Measurements from ENCODE around the gene CCPG1.

CCPG1 gene

DNA sequence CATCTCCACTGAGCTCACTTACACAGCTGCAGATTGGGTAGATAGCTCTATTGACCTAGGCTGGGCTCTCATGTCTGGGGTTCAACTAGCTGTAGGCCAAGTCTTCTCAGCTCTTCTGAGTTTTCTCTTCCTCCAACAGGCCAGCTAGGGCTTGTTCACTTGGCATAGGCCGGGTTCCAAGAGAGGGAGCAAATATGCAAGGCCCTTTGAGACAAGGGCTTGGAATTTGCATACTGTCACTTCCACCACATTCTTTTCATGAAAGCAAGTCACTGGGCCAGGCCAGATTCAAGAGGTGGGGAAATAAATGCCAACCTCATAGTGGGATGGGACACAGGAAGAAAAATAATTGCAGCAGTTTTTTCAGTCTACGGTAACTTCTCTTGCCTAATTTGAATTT lies 64.0 kb downstream of the CCPG1 start:
- Histone ChIP-seq H3K27ac (0 out of 2 replicates have a peak overlapping the region, but pooled peaks have one; percentile 25), H3K36me3 (ENCODE audit: insufficient read depth, low read length) (no peaks in the 10 kb centered on the region), H3K4me3 (peak overlapping the region; percentile 22; the same call in 1 of the 2 replicates), H3K9me3 (ENCODE audit: low read depth, low read length) (no peaks in the 10 kb centered on the region), H3K9ac (ENCODE audit: insufficient read length) (no peak overlapping the region)
- no peak for DNase-seq (ENCODE audit: low read depth, low spot score)
- TF ChIP-seq EZH2 (IDR thresholded peaks at IDR 0.05), result no peak
- no peak for TF ChIP-seq POLR2AphosphoS5 (IDR thresholded peaks at IDR 0.05; ENCODE audit: borderline replicate concordance, low read depth, low read length)
- no peak for TF ChIP-seq FOXP2 (optimal IDR thresholded peaks at IDR 0.05; ENCODE audit: control extremely low read depth, extremely low read length, insufficient read depth)

DNA sequence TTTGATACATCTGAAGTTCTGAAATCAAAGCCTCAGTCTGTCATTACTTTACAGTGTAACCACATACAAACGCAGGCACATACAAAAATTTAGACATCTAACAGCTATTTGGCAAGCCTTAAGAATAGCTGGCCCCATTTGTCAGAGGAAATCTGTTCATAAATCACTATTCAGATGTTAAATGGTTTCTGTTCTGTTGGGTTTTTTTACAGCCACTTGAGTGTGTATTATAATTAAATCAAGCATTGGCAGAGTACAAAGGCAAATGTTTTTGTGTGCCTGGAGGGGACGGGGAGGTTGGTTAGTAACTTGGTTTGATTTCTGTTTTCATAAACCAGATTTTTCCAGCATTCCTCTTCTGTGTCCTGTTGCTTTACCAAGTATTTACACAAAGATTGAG lies 65.0 kb downstream of the CCPG1 start:
- TF ChIP-seq POLR2AphosphoS5 (IDR thresholded peaks at IDR 0.05; ENCODE audit: borderline replicate concordance, low read depth, low read length) (peak; percentile 44; the same call in 1 of the 2 replicates), EZH2 (IDR thresholded peaks at IDR 0.05) (no peak)
- DNase-seq (ENCODE audit: low read depth, low spot score), result peak; percentile 76
- H3K9ac ChIP-seq (ENCODE audit: insufficient read length), result no peak overlapping the region
- H3K27ac ChIP-seq, result no peak overlapping the region
- peak overlapping the region; percentile 0; the same call in 1 of the 2 replicates for H3K4me3 ChIP-seq
- no peaks in the 10 kb centered on the region for H3K9me3 ChIP-seq (ENCODE audit: low read depth, low read length)
- H3K36me3 ChIP-seq (ENCODE audit: insufficient read depth, low read length), result no peaks in the 10 kb centered on the region

GRCh38 chr15:55337160-55337559 lies 71.0 kb downstream of the CCPG1 start:
- no peaks in the 10 kb centered on the region for H3K36me3 ChIP-seq (ENCODE audit: insufficient read depth, low read length)
- no peak for TF ChIP-seq EZH2 (IDR thresholded peaks at IDR 0.05)
- TF ChIP-seq FOXP2 (optimal IDR thresholded peaks at IDR 0.05; ENCODE audit: control extremely low read depth, extremely low read length, insufficient read depth), result no peak
- no peak for TF ChIP-seq POLR2AphosphoS5 (IDR thresholded peaks at IDR 0.05; ENCODE audit: borderline replicate concordance, low read depth, low read length)

GRCh38 chr15:55334997-55335396 lies 73.2 kb downstream of the CCPG1 start:
- DNase-seq (ENCODE audit: low read depth, low spot score), result no peak
- Histone ChIP-seq H3K4me3 (no peak overlapping the region), H3K9ac (ENCODE audit: insufficient read length) (no peak overlapping the region), H3K36me3 (ENCODE audit: insufficient read depth, low read length) (no peaks in the 10 kb centered on the region), H3K9me3 (ENCODE audit: low read depth, low read length) (no peaks in the 10 kb centered on the region), H3K27ac (no peak overlapping the region)
- TF ChIP-seq FOXP2 (optimal IDR thresholded peaks at IDR 0.05; ENCODE audit: control extremely low read depth, extremely low read length, insufficient read depth) (no peak), EZH2 (IDR thresholded peaks at IDR 0.05) (no peak), POLR2AphosphoS5 (IDR thresholded peaks at IDR 0.05; ENCODE audit: borderline replicate concordance, low read depth, low read length) (no peak)

More at GRCh38 chr15:55337160-55337559, 71.0 kb downstream of the CCPG1 start:
- no peak for DNase-seq (ENCODE audit: low read depth, low spot score)
- Histone ChIP-seq H3K27ac (no peak overlapping the region), H3K4me3 (no peak overlapping the region), H3K9me3 (ENCODE audit: low read depth, low read length) (no peaks in the 10 kb centered on the region), H3K9ac (ENCODE audit: insufficient read length) (no peak overlapping the region)

DNA sequence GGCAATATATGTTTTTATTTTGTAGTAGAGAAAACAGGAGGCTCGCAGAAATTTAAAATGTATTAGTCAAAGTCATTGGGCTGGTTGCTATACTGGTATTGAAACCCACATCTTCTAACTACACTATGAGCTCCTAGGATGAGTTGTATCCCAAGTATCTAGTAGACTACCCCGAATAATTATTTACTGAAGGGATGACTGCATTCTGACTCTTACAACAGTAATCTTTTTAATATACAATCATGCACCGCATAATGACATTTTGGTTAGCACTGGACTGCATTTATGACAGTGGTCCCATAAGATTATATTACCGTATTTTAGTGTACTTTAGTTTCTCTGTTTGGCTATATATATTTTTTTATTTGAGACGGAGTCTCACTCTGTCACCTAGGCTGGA lies 73.8 kb downstream of the CCPG1 start:
- H3K4me3 ChIP-seq, result no peak overlapping the region
- no peak for TF ChIP-seq EZH2 (IDR thresholded peaks at IDR 0.05)
- no peak for TF ChIP-seq POLR2AphosphoS5 (IDR thresholded peaks at IDR 0.05; ENCODE audit: borderline replicate concordance, low read depth, low read length)
- TF ChIP-seq FOXP2 (optimal IDR thresholded peaks at IDR 0.05; ENCODE audit: control extremely low read depth, extremely low read length, insufficient read depth), result no peak
- DNase-seq (ENCODE audit: low read depth, low spot score), result no peak
- no peaks in the 10 kb centered on the region for H3K9me3 ChIP-seq (ENCODE audit: low read depth, low read length)
- no peak overlapping the region for H3K27ac ChIP-seq
- no peaks in the 10 kb centered on the region for H3K36me3 ChIP-seq (ENCODE audit: insufficient read depth, low read length)
- no peak overlapping the region for H3K9ac ChIP-seq (ENCODE audit: insufficient read length)

- TF ChIP-seq POLR2AphosphoS5 (IDR thresholded peaks at IDR 0.05; ENCODE audit: borderline replicate concordance, low read depth, low read length), result no peak
- no peak for TF ChIP-seq EZH2 (IDR thresholded peaks at IDR 0.05)
- TF ChIP-seq FOXP2 (optimal IDR thresholded peaks at IDR 0.05; ENCODE audit: control extremely low read depth, extremely low read length, insufficient read depth), result no peak
Observed at GRCh38 chr15:55327387-55327786, 80.8 kb downstream of the CCPG1 start.

DNA sequence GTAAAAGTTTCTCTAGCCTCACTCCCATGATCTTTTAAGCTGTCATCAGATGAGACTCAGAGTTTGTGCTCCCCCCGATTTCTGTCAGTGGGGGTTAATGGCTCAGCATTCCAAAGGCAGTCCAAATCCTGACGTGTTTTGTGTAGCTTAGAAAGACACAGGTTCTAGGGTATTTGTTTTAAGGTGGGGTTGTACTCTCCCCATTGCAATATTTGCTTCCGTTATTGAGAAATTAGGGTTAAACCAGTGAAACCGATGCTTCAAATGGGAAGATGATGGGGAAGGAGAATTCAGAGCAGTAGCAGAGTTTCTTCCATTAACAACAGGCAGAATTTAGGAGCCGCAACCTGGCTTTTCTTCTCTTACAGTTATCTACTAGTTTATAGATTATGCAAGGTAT lies 85.7 kb downstream of the CCPG1 start:
- Histone ChIP-seq H3K27ac (no peak overlapping the region), H3K9ac (ENCODE audit: insufficient read length) (no peak overlapping the region), H3K4me3 (no peak overlapping the region), H3K9me3 (ENCODE audit: low read depth, low read length) (no peaks in the 10 kb centered on the region), H3K36me3 (ENCODE audit: insufficient read depth, low read length) (no peaks in the 10 kb centered on the region)
- no peak for DNase-seq (ENCODE audit: low read depth, low spot score)
- no peak for TF ChIP-seq POLR2AphosphoS5 (IDR thresholded peaks at IDR 0.05; ENCODE audit: borderline replicate concordance, low read depth, low read length)
- TF ChIP-seq EZH2 (IDR thresholded peaks at IDR 0.05), result no peak
- no peak for TF ChIP-seq FOXP2 (optimal IDR thresholded peaks at IDR 0.05; ENCODE audit: control extremely low read depth, extremely low read length, insufficient read depth)

More at GRCh38 chr15:55327387-55327786, 80.8 kb downstream of the CCPG1 start:
- no peak for DNase-seq (ENCODE audit: low read depth, low spot score)
- Histone ChIP-seq H3K27ac (no peak overlapping the region), H3K4me3 (no peak overlapping the region), H3K9ac (ENCODE audit: insufficient read length) (no peak overlapping the region), H3K9me3 (ENCODE audit: low read depth, low read length) (no peaks in the 10 kb centered on the region), H3K36me3 (ENCODE audit: insufficient read depth, low read length) (no peaks in the 10 kb centered on the region)

DNA sequence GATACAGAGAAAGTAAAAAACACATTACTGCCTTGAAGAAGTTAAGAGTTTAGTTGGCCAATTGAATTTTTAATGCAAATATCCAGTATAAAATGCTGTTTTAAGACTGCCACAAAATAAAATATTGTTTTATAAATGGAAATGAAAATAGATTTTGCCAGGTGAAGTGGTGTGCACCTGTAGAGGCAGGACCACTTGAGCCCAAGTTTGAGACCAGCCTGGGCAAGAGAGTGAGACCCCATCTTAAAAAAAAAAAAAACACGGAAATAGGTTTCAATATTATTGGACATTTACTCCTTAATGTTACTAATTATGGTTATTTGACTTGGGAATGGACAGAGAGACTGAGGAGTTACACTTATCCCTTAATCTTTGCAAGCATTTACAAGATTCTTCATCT lies 87.2 kb downstream of the CCPG1 start:
- Histone ChIP-seq H3K4me3 (no peak overlapping the region), H3K9ac (ENCODE audit: insufficient read length) (no peak overlapping the region)

DNA sequence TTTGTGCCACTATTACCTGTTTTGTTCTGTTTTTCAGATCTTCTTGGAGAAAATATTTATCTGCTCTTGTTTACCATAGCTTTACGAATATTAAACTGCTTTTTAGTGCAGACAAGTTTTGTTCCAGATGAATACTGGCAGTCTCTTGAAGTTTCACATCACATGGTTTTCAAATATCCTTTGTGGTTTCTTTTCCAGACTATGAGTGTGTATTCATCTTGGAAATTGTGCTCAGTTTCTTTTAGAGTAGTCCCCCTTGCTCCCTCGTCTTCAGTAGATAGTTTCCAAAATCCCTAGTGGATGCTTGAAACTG lies 88.0 kb downstream of the CCPG1 start:
- Histone ChIP-seq H3K4me3 (peak overlapping the region; percentile 98), H3K27ac (no peak overlapping the region), H3K9ac (ENCODE audit: insufficient read length) (no peak overlapping the region), H3K9me3 (ENCODE audit: low read depth, low read length) (no peaks in the 10 kb centered on the region), H3K36me3 (ENCODE audit: insufficient read depth, low read length) (no peaks in the 10 kb centered on the region)
- TF ChIP-seq EZH2 (IDR thresholded peaks at IDR 0.05) (no peak), FOXP2 (optimal IDR thresholded peaks at IDR 0.05; ENCODE audit: control extremely low read depth, extremely low read length, insufficient read depth) (no peak), POLR2AphosphoS5 (IDR thresholded peaks at IDR 0.05; ENCODE audit: borderline replicate concordance, low read depth, low read length) (no peak)
- DNase-seq (ENCODE audit: low read depth, low spot score), result no peak

More for the DNA sequence above, 87.2 kb downstream of the CCPG1 start:
- no peaks in the 10 kb centered on the region for H3K9me3 ChIP-seq (ENCODE audit: low read depth, low read length)
- TF ChIP-seq POLR2AphosphoS5 (IDR thresholded peaks at IDR 0.05; ENCODE audit: borderline replicate concordance, low read depth, low read length) (no peak), FOXP2 (optimal IDR thresholded peaks at IDR 0.05; ENCODE audit: control extremely low read depth, extremely low read length, insufficient read depth) (no peak), EZH2 (IDR thresholded peaks at IDR 0.05) (no peak)
- no peaks in the 10 kb centered on the region for H3K36me3 ChIP-seq (ENCODE audit: insufficient read depth, low read length)
- H3K27ac ChIP-seq, result no peak overlapping the region
- no peak for DNase-seq (ENCODE audit: low read depth, low spot score)

Data from SK-N-MC (cell line).